ENCODE data around the gene LPO. TPM values are rescaled to one million over a fixed set of nuclear protein-coding genes. Genes with fewer than 3 reads are reported as not detected.

Gene LPO
- total and polyA plus RNA-seq, 10 of the 15 experiments (the other 5 are each of a cell fraction or from before 2014, with no cell fraction given) = 0.03 to 0.11 (median 0.06) TPM; not detected in 7

DNA sequence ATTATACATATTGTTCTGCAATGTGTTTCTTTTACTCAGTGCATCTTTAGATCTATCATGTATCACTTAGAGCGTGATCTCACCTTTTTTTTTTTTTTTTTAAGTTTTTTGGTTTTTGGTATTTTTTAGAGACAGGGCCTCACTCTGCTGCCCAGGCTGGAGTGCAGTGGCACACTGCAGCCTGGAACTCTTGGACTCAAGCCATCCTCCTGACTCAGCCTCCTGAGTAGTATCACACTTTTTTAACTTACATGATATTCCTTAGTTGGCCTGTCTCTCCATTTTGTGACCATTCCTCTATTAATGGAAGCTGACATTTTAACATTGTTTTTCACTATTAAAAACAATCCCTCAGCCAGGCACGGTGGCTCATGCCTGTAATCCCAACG lies 47.0 kb downstream of the LPO start (continued):
- TF ChIP-seq, protein P1, sequence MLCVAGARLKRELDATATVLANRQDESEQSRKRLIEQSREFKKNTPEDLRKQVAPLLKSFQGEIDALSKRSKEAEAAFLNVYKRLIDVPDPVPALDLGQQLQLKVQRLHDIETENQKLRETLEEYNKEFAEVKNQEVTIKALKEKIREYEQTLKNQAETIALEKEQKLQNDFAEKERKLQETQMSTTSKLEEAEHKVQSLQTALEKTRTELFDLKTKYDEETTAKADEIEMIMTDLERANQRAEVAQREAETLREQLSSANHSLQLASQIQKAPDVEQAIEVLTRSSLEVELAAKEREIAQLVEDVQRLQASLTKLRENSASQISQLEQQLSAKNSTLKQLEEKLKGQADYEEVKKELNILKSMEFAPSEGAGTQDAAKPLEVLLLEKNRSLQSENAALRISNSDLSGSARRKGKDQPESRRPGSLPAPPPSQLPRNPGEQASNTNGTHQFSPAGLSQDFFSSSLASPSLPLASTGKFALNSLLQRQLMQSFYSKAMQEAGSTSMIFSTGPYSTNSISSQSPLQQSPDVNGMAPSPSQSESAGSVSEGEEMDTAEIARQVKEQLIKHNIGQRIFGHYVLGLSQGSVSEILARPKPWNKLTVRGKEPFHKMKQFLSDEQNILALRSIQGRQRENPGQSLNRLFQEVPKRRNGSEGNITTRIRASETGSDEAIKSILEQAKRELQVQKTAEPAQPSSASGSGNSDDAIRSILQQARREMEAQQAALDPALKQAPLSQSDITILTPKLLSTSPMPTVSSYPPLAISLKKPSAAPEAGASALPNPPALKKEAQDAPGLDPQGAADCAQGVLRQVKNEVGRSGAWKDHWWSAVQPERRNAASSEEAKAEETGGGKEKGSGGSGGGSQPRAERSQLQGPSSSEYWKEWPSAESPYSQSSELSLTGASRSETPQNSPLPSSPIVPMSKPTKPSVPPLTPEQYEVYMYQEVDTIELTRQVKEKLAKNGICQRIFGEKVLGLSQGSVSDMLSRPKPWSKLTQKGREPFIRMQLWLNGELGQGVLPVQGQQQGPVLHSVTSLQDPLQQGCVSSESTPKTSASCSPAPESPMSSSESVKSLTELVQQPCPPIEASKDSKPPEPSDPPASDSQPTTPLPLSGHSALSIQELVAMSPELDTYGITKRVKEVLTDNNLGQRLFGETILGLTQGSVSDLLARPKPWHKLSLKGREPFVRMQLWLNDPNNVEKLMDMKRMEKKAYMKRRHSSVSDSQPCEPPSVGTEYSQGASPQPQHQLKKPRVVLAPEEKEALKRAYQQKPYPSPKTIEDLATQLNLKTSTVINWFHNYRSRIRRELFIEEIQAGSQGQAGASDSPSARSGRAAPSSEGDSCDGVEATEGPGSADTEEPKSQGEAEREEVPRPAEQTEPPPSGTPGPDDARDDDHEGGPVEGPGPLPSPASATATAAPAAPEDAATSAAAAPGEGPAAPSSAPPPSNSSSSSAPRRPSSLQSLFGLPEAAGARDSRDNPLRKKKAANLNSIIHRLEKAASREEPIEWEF (IDR thresholded peaks at IDR 0.05; ENCODE audit: insufficient replicate concordance, low read depth, low read length) = no peak
- TF ChIP-seq, protein P2, sequence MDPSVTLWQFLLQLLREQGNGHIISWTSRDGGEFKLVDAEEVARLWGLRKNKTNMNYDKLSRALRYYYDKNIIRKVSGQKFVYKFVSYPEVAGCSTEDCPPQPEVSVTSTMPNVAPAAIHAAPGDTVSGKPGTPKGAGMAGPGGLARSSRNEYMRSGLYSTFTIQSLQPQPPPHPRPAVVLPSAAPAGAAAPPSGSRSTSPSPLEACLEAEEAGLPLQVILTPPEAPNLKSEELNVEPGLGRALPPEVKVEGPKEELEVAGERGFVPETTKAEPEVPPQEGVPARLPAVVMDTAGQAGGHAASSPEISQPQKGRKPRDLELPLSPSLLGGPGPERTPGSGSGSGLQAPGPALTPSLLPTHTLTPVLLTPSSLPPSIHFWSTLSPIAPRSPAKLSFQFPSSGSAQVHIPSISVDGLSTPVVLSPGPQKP (IDR thresholded peaks at IDR 0.05; ENCODE audit: low read depth, low read length) = no peak

DNA sequence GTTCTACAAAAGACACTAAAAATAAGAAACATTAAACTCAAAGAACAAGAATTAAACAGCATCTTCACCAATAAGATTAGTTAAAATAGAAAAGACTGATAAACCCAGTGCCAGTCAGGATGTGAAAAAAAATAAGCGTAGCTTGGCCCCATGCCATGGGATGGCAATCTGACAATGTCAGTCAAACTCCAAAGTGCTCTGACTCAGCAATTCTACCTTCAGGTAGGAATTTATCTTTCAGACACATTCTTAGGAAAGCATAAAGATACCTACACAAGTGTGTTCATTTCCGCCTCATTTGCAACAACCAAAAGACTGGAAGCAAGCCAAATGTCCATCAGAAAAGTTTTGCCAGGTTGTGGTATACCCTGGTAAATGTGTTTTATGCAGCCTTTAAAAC lies 51.5 kb downstream of the LPO start:
- 47% methylated on average over 2 of the region's 2 CpGs for WGBS (ENCODE audit: insufficient coverage, insufficient replicate concordance, low lambda C conversion rate, missing lambda C conversion rate)
- in situ Hi-C loops (cut with MboI) = no loop called here
- Histone ChIP-seq H3K4me2 (ENCODE audit: control insufficient read depth, insufficient read depth) (no peak overlapping the region), H3K79me2 (ENCODE audit: control insufficient read depth, insufficient read depth, low read length) (no peaks in the 10 kb centered on the region), H3K4me3 (no peak overlapping the region), H3K9me3 (replicated peaks; ENCODE audit: control insufficient read depth, insufficient read depth, low read length) (no peaks in the 10 kb centered on the region), H3K9ac (ENCODE audit: control insufficient read depth, insufficient read depth, low read length) (no peak overlapping the region), H3K4me1 (ENCODE audit: control insufficient read depth, insufficient read depth, low read length) (no peaks in the 10 kb centered on the region), H2AFZ (ENCODE audit: control insufficient read depth, low read depth, low read length) (no peak overlapping the region), H3K27me3 (replicated peaks in 1 of 2; ENCODE audit: control insufficient read depth in 2 of 2, insufficient read depth in 2 of 2, low read length in 1 of 2) (no peaks in the 10 kb centered on the region), H3K36me3 (ENCODE audit: control insufficient read depth in 2 of 2, insufficient read depth in 2 of 2, low read length in 1 of 2) (no peaks in the 10 kb centered on the region), H3K27ac (ENCODE audit: control insufficient read depth, insufficient read depth) (no peak overlapping the region), H4K20me1 (ENCODE audit: control insufficient read depth, insufficient read depth) (no peaks in the 10 kb centered on the region)
- ATAC-seq = no peak
- no peak for FAIRE-seq
- ChIA-PET SMC1A (ENCODE audit: uncharacterized antibody, unreplicated experiment) (no interaction called here), RAD21 (ENCODE audit: unreplicated experiment) (no interaction called here), CTCF (no interaction called here), POLR2A (no interaction called here)
- BruUV-seq (replicated peaks) = no TSS peak
- no peak for DNase-seq (ENCODE audit: low read depth, low spot score)
- TF ChIP-seq ASH2L (IDR thresholded peaks at IDR 0.05; ENCODE audit: borderline replicate concordance, low read depth) = no peak
- TF ChIP-seq ZZZ3 (IDR thresholded peaks at IDR 0.05; ENCODE audit: control insufficient read depth, insufficient read length, low read depth) = no peak
- no peak for TF ChIP-seq SIN3A (IDR thresholded peaks at IDR 0.05; ENCODE audit: low read depth, low read length)
- no peak for TF ChIP-seq DPF2 (IDR thresholded peaks at IDR 0.05)
- TF ChIP-seq, protein P1 (IDR thresholded peaks at IDR 0.05; ENCODE audit: insufficient replicate concordance, low read depth, low read length) = no peak
- no peak for TF ChIP-seq CEBPB (IDR thresholded peaks at IDR 0.05; ENCODE audit: borderline replicate concordance in 1 of 2, low read depth in 2 of 2, low read length in 2 of 2)
- intact Hi-C loops (cut with micrococcal nuclease; ENCODE audit: unreplicated experiment) = no loop called here

All from GM12878 (cell line).